Kidney epithelial cell (primary cell): ENCODE measurements around the gene ZMIZ1. TPM values are rescaled to one million over a fixed set of nuclear protein-coding genes. Genes with fewer than 3 reads are reported as not detected.

Experiments used
- DNase-seq: peaks from one replicate; pipeline ENCODE4 v3.0.0-alpha.2; 2010; ENCODE audit warnings: low read depth
- H3K27me3 ChIP-seq: 2 replicates; pipeline ENCODE4 v1.6.0; 2011; ENCODE audit warnings: low read length; ENCODE audit not compliant: control insufficient read depth, insufficient read depth
- H3K36me3 ChIP-seq: 2 replicates; pipeline ENCODE4 v1.5.1; 2011; ENCODE audit warnings: low read length; ENCODE audit not compliant: control insufficient read depth, insufficient read depth
- H3K4me3 ChIP-seq: 2 replicates; pipeline ENCODE4 v1.5.1; 2011; ENCODE audit warnings: low read depth, mild to moderate bottlenecking, control low read depth, low read length
- total RNA-seq: library from RNA; depleted of rRNA; stranded (reverse); fragments of >200 nt; gene quantifications from 2 replicates; pipeline ENCODE4 v1.2.3, GENCODE V29; 2015
- TF ChIP-seq, protein P1 (sequence below): IDR thresholded peaks from 2 replicates; pipeline ENCODE4 v1.5.1; 2011; ENCODE audit warnings: mild to moderate bottlenecking, moderate library complexity, low read length, control low read depth, inconsistent platforms; ENCODE audit not compliant: insufficient read depth, poor library complexity, severe bottlenecking

Gene ZMIZ1
- total RNA-seq, 1 donor from 2014 or later, result 57.5 TPM

DNA sequence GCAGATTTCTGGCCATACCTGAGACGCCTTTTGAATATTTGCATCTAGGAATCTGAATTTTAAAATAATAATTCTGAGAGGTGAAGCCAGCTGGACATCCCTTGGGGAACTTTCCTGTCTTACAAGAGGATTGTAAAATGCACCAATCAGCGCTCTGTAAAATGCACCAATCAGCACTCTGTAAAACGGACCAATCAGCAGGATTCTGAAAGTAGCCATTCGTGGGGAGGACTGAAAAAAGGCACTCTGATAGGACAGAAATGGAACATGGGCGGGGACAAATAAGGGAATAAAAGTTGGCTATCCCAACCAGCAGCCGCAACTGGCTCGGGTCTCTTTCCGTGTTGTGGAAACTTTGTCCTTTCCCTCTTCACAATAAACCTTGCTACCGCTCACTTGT lies 288.4 kb downstream of the ZMIZ1 start:
- H3K4me3 ChIP-seq, result no peak overlapping the region

DNA sequence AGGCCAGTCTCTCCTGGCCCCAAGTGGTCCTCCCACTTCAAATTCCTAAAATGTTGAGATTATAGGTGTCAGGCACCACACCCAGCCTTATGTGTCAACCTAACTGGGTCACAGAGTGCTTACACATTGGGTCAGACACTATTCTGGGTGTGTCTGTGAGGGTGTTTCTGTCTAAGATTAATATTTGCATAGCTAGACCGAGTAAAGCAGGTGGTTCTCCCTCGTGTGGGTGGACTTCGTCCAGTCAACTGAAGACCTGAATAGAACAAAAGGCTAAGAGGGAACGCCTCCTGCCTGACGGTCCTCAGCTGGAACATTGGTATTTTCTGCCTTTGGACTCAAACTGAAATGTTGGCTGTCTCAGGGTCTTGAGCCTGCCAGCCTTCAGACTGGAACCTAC lies 290.0 kb downstream of the ZMIZ1 start:
- no peaks in the 10 kb centered on the region for H3K36me3 ChIP-seq
- no peak overlapping the region for H3K4me3 ChIP-seq
- no peak for DNase-seq
- H3K27me3 ChIP-seq, result no peaks in the 10 kb centered on the region
- TF ChIP-seq, protein P1, sequence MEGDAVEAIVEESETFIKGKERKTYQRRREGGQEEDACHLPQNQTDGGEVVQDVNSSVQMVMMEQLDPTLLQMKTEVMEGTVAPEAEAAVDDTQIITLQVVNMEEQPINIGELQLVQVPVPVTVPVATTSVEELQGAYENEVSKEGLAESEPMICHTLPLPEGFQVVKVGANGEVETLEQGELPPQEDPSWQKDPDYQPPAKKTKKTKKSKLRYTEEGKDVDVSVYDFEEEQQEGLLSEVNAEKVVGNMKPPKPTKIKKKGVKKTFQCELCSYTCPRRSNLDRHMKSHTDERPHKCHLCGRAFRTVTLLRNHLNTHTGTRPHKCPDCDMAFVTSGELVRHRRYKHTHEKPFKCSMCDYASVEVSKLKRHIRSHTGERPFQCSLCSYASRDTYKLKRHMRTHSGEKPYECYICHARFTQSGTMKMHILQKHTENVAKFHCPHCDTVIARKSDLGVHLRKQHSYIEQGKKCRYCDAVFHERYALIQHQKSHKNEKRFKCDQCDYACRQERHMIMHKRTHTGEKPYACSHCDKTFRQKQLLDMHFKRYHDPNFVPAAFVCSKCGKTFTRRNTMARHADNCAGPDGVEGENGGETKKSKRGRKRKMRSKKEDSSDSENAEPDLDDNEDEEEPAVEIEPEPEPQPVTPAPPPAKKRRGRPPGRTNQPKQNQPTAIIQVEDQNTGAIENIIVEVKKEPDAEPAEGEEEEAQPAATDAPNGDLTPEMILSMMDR, result no peak

More for the DNA sequence above, 288.4 kb downstream of the ZMIZ1 start:
- no peak for DNase-seq
- no peaks in the 10 kb centered on the region for H3K27me3 ChIP-seq
- no peaks in the 10 kb centered on the region for H3K36me3 ChIP-seq
- TF ChIP-seq, protein P1, result no peak

DNA sequence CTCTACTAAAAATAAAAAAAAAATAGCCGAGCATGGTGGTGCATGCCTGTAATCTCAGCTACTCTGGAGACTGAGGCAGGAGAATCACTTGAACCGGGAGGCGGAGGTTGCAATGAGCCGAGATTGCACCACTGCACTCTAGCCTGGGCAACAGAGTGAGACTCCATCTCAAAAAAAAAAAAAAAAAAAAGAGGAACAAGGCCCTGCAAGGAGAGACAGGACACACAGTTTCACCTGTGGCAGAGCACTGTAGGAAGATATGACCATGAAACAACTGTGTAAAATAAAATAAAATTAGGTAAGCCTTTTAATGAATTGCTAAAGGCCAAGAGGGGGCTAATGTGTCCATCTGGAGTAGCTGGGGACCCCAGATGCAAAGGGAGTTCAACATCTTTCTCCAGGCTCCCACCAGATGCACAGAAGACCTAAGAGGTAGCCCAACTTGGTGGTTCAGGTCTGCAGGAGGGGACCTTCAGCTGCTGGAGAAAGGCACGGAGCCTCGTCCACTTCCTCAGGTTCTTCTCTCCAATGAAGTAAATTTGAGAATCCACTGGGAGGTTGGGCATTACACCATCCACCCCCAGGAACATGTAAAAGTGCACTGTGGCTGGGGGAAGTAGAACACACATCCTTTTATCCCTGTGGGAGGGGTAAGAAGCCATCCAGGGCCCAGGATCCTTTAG lies 291.2 kb downstream of the ZMIZ1 start:
- TF ChIP-seq, protein P1, result no peak
- H3K4me3 ChIP-seq, result no peak overlapping the region
- H3K27me3 ChIP-seq, result no peaks in the 10 kb centered on the region
- no peaks in the 10 kb centered on the region for H3K36me3 ChIP-seq
- no peak for DNase-seq

DNA sequence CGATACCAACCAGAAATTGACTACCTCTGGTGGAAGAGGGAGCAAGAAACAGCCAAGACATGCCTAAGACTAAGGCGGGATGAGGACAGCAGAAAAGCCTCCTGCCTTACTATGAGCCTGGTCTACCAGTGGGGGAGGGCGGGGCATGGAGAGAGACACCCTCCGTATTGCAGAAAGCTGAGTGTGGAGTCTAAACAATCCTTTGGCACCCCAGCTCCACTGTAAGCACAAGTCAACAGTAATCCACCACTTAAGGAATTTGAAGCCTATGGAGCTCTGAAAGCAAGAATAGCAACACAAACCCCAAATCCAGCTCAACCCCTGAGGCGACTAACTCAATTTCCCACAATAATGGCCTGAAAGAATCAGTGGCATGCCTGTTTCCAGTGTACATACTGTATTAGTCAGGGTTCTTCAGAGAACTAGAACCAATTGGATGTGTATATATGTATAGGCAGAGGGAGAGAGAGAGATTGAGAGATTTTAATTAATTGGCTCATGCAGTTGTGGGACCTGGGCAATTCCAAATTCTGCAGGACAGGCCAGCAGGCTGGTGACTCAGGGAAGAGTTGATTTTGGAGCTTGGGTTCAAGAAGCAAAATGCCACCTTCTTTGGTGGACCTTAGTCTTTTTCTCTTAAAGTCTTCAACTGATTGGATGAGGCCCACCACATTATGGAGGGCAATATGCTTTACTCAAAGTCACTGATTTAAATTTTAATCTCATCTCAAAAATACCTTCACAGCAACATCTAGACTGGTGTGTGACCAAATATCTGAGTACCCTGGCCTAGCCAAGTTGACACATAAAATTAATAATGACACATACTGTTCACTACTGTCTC lies 292.0 kb downstream of the ZMIZ1 start:
- DNase-seq, result no peak
- H3K27me3 ChIP-seq, result no peaks in the 10 kb centered on the region
- H3K36me3 ChIP-seq, result no peaks in the 10 kb centered on the region
- no peak overlapping the region for H3K4me3 ChIP-seq
- TF ChIP-seq, protein P1, result no peak

DNA sequence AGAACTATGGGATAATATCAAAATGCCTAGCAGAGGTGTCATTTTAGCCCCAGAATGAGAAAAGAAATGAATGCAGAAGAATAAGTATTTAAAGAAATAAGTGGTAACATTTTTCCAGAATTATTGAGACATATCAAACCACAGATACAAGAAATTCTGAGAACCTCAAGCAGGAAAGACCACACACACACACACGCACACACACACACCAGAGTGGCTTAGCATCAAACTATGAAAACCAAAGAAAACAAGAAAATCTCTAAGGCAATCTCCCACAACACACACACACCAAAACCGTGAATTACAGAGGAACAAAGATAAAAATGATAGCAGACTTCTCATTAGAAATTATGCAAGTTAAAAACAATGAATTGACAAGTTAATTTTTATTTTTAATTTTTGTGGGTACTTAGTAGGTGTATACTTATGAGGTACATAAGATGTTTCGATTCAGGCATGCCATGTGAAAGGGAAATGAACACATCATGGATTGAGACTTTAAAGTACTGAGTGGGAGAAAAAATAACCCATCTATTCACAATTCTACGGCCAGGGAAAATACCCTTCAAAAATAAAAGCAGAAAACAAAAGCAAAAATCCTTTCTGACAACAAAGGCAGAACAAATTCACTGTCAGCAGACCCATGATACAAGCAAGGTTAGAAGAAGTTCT lies 293.1 kb downstream of the ZMIZ1 start:
- TF ChIP-seq, protein P1, result no peak

More for the DNA sequence above, 293.1 kb downstream of the ZMIZ1 start:
- no peak for DNase-seq
- H3K27me3 ChIP-seq, result no peaks in the 10 kb centered on the region
- no peaks in the 10 kb centered on the region for H3K36me3 ChIP-seq
- no peak overlapping the region for H3K4me3 ChIP-seq
